GM21360 (cell line): ENCODE measurements around the gene HMGXB4.

ENCODE experiments used
- ATAC-seq: cut with Tn5 transposase; IDR thresholded peaks from one replicate; pipeline ENCODE4 v1.9.1; 2021; ENCODE audit warnings: mild to moderate bottlenecking, moderate library complexity; ENCODE audit not compliant: unreplicated experiment

Gene HMGXB4

GRCh38 chr22:35325209-35325608 lies 67.9 kb downstream of the HMGXB4 start:
- no peak for ATAC-seq

DNA sequence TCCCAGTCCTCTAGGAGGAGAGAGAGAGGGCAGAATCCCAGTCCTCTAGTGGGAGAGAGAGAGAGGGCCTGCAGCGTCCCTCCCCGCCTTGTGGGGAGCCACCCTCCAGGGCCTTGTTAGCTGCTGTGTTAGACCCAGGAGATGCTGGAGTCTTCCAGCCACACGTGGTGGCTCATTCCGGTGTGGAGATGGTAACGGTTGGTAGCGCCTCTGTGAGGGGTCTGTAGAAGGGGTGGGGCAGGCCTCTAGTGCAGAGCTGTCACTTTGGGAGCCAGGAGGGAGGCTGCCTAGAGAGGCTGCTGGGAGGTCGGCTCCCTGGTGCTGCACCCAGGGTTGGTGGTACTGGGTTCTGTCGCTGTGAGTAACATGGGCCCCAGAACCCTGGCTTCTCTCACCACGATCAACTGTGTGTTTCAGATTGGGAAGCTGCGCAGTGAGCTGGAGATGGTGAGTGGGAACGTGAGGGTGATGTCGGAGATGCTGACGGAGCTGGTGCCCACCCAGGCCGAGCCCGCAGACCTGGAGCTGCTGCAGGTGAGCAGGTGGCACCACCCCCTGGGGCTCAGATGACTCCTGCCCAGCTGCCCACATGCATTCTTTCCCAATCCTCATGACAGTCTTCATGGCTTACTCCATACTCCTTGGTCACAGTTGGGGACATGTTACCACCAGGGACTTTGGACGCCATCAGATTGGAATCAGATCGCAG lies 69.7 kb downstream of the HMGXB4 start:
- ATAC-seq, result no peak

- no peak for ATAC-seq
These were observed 70.6 kb downstream of the HMGXB4 start for GRCh38 chr22:35327690-35328471.

- ATAC-seq, result no peak
These were observed 71.2 kb downstream of the HMGXB4 start for GRCh38 chr22:35328472-35328885.

GRCh38 chr22:35329114-35329847 lies 72.0 kb downstream of the HMGXB4 start:
- no peak for ATAC-seq

- no peak for ATAC-seq
These were observed 73.1 kb downstream of the HMGXB4 start for GRCh38 chr22:35330258-35330861.

DNA sequence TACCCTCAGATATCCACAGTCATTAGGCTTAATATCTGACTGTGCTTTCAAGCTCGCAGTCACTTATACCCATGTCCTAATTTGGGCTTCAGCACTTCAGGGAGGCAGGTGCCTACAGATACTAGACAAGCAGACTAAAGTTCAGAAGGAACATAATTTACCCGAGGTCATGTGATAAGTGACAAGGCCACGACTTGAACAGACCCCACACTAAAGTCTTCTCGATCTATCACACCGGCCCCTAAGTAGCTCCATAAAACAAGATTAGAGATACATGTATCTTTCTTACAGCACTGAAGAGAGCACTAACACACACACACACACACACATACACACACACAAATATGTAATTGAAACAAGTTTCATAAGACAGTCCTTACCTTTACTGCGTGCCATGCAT lies 75.0 kb downstream of the HMGXB4 start:
- no peak for ATAC-seq

DNA sequence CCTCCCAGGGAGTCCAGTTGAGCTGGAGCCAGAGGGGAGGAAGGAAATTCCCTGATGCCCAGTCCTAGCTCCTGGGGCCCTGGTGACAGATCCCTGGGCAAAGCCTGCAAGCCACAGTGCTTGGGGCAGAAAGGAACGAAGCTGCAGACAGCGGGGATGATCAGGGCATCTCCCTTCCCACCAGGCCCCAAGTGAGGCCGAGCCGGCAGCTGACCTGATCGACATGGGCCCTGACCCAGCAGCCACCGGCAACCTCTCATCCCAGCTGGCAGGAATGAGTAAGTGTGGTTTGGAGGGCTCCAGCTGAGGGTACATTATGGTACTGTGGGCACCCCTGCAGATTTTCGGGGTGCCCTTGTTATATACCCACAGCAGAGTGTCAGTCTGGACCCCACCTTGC lies 75.9 kb downstream of the HMGXB4 start:
- no peak for ATAC-seq

GRCh38 chr22:35334004-35334403 lies 76.7 kb downstream of the HMGXB4 start:
- ATAC-seq, result no peak

DNA sequence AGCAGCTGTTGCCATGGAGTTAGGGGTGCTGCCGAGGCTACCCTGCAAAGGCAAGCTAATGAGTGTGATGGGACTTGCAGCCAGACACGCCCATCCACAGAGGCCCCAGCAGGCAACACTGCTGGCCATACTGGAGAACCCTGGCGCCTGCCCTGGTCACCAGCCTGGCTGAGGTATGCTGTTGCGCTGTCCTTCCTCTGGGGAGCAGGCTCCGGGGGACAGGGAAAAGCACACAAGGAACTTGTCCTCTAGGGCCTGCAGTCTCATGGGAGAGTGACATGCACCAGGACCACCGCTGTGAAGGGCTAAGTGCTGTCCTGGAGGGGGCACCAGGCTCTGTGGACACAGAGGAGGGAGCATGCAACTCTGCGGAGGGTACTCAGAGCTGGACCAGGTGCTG lies 78.2 kb downstream of the HMGXB4 start:
- ATAC-seq, result no peak

DNA sequence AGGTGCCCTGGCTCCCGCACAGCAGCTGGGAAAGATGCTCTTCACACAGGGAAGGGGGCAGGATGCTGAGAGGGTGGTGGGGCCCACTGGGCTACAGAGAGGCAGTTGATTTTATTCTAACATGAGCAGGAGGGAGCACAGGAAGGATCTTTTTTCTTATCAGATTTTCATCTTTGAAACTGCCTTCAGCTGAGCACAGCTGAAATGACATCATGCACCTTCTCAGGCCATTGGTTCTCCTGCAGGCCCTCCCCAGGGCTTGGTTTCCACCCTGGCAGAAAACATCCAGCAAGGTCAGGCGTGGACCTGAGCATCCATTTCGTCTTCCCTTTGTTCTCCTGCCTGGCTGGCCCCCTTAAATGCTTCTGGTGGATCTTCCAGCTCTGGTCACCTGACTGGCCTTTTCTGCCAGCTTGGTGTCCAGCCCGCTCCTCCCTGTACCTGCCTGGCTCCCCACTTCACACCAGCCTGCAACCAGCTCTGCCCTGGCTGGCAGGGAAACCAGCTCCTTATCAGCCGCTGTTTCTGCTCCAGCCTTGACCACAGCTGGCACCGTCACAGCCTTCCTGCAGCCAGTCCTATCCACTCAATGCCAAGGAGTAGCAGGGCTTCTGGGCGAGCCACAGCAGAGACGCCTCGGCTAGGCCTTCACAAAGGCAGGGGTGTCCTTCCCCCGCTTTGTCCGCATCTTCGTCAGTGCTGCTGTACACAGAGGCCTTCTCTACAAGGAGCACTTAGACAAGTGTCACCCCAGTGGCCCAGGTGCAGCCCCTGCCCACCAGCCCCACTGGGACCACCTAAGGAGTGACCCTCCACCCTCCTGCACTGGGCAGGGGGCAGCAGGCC lies 78.9 kb downstream of the HMGXB4 start:
- no peak for ATAC-seq

GRCh38 chr22:35337932-35338331 lies 80.6 kb downstream of the HMGXB4 start:
- ATAC-seq, result no peak

- ATAC-seq, result no peak
These were observed 84.0 kb downstream of the HMGXB4 start for GRCh38 chr22:35341090-35341874.

DNA sequence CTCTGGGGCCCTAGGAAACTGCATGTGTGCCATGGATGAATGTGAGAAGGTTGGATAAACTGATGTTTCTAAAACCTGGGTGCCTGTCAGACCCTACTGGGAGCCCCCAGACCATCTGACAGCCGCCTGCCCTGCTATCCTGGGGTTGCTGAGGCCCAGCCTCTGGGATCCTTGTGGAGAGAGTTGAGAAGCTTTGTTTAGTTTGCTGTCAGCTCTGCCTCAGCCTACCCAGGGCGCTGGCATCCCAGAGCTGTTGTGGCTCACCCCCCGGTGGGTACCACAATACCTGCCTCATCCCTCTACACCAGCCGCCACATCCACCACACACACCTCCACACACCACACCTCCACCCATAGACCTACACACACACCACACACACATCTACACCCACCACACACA lies 85.1 kb downstream of the HMGXB4 start:
- no peak for ATAC-seq

DNA sequence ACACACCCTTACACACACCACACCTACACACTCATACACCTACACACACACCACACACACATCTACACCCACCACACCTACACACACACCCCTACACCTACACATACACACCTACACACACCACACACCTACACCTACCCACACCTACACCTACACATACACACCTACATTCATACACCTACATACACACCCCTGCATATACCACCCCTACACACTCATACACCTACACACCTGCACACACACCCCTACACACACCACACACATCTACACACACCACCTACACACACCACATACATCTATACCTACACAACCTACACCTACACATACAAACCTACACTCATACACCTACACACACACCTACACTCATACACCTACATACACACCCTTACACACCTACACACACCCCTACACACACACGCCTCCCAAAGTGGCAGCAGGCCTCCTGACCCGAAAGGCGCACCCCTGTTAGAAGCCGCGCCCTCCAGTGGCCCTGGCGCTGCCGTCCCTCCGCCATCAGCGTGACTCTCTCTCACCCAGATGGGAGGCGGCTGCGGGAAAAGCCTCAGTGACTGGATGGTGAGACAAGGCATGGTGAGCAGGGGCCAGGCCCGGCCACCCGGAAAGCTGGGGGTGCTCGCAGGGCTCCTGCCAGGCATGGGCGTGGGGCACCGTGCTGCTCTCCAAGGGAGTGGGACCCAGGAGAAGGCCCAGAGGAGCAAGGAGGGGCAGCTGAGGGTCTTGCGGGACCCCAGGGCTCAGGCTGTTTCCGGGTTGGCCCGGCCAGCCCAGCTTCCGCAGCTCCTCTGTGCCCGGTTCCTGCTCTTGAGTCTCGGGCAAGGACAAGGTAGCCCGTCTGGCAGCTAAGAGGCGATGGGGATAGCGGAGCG lies 86.6 kb downstream of the HMGXB4 start:
- ATAC-seq, result no peak

DNA sequence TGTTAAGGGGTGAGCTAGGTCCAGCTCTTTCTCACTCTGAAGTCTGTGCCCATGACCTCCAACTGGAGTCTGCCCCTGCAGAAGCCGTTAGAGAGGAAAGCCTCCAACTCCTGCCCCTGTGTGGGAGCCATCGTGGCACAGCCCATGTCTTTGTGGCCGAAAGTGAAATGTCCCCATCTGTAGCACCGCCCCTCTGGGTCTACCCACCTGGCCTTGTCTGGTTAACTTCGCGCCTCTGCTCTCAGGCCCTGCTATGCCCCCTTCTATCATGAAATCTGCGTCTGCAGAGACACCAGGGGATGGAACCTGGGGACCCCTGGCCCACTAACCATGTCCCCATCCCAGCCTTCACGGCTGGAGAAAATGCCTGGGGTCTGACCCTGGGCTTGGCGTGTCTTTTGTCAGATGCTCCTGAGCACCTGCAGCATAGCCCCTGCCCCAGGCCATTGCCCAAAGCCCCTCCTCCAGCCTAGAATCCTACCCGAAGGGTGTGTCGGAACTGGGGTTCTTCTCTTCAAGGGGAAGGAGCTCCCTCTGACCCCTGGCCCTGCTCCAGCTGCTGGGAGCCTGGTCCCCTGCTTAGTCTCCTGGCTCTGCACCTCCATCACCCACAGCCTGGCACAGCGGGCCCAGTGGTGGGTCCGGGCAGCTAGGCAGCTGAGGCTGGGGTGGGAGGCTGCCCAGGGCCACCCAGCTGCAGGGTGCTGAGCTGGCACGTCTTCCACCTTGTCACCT lies 87.8 kb downstream of the HMGXB4 start:
- ATAC-seq, result no peak
